NCI-H2227 (cell line): ENCODE measurements around the gene MICAL3.
"Not testable (repeated sequence)": the region's sequence is repeated elsewhere in the genome, so short reads cannot be mapped to it uniquely, and the experiment has no call there.

Experiments
- DNase-seq: peaks from one replicate; lab custom pipeline; 2025; ENCODE audit not compliant: unreplicated experiment; lab: John Stamatoyannopoulos, UW

Gene MICAL3

DNA sequence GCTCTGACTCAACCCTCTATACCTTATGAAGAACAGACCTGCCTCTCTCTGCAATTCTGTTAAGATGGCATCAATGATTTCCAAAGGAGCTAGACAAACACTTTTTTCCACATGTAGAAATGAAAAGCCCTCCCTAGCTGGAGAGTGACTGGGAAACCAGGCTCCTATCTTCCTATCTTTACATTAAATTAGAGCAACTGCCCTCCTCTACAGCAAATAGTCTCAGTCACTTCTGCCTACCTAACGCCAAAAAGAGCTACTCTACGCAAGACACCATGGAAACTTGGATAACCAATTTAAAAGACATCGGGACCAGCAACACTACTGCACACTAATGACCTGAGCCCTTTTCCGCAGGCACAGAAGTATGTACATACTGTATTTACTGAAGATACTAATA is 84.8 kb downstream of the MICAL3 start:
- DNase-seq = no peak

DNA sequence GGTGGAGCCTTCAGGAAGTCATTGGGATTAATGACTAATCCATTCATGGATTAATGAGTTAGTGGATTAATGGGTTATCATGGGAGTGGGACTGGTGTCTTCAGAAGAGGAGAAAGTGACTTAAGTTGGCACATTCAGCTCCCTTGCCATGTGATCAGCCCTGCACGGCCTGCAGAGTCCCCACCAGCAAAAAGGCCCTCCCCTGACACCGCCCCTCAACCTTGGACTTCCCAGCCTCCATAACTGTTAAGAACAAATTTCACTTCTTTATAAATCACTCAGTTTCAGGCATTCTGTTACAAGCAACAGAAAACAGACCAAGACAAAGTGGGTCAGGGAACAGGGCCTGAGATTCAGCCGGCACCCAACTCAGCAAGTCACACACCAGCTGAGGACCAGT is 85.3 kb downstream of the MICAL3 start:
- no peak for DNase-seq

GRCh38 chr22:17938484-17938924 is 85.9 kb downstream of the MICAL3 start:
- no peak for DNase-seq

GRCh38 chr22:17932457-17932856 is 91.9 kb downstream of the MICAL3 start:
- not testable (repeated sequence) for DNase-seq

DNA sequence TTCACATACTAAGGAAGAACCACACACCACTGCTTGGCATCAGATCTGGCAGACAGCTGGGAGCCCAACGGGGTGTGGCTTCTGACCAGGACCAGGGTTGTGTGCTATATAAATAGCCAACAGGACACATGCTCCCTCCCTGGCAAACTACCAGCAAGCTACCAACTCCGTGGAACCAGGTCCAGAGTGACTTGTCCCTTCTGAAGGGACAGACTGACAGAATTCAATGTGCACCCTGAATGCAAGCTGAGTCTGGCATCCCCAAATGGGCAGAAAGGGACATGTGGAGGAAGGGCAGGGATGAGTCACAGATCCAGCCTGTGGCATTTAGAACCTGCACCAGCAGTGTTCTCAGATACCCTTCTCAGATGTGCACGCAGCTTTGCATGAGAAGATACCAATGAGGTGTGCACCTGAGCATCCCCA is 92.9 kb downstream of the MICAL3 start:
- DNase-seq = no peak

- no peak for DNase-seq
Observed at GRCh38 chr22:17930455-17931313, 93.7 kb downstream of the MICAL3 start.

DNA sequence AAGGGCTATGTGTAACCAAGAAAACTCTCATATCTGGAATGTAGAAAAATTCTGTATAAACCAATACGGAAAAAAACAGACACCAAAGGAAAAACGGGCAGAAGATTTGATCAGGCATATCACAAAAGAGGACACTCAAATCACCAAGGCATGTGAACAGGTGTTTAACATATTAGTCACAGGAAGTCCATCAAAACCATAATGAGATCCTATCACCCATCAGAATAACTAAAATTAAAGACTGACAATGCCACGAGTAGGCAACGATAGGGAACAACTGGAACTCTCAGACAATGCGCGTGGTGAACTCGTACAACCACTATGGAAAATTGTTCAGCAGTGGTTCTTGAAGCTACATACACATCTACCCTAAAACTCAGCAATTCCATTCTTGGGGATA is 94.5 kb downstream of the MICAL3 start:
- DNase-seq = no peak

DNA sequence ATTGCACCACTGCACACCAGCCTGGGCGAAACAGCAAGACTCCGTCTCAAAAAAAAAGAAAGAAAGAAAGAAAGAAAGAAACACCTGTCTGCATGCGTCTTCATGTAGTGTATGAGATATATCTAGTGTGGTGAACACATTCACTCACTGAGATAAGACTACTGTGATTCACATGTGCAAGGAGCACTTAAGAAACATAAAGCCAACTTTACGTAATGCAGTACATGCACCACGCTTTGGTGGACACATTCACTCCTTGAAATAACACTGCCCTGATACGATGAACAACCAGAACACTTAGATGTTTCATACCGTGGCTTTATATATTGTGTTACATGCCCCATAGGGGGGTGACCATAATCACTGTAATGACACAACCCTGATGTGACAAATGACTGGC is 96.0 kb downstream of the MICAL3 start:
- no peak for DNase-seq

GRCh38 chr22:17927062-17927461 is 97.3 kb downstream of the MICAL3 start:
- no peak for DNase-seq

GRCh38 chr22:17926516-17926915 is 97.8 kb downstream of the MICAL3 start:
- no peak for DNase-seq

GRCh38 chr22:17925431-17925841 is 98.9 kb downstream of the MICAL3 start:
- DNase-seq = no peak

DNA sequence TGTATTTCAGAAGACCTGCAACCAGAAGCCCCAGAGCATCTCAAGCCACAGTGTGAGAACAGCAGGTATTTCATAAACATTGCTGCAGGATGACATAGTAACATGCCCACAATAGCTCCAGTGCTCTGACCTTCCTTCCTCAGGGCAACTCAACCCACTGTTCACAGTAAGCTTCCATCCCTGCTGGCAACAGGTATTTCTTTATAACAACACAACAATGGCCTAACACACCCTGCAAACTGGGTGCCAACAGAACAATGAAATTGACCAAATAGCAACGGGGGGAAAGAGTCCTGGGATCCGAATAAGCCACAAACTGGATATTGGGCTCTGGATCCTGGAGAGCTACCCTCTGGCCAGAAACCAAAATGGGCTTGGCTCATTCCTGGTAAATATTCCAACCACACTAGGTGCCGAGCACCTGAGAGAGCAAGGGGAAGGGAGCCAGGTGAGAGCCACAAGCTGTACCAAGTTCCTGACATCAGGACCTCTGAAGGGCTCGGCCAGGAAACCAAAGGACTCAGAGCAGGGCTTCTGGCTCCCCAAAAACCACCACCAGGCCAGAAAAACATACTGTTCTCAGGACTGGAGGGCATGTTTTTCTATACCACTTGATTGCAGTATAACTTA is 99.5 kb downstream of the MICAL3 start:
- no peak for DNase-seq

- no peak for DNase-seq
Observed at GRCh38 chr22:17924076-17924475, 100.3 kb downstream of the MICAL3 start.

DNA sequence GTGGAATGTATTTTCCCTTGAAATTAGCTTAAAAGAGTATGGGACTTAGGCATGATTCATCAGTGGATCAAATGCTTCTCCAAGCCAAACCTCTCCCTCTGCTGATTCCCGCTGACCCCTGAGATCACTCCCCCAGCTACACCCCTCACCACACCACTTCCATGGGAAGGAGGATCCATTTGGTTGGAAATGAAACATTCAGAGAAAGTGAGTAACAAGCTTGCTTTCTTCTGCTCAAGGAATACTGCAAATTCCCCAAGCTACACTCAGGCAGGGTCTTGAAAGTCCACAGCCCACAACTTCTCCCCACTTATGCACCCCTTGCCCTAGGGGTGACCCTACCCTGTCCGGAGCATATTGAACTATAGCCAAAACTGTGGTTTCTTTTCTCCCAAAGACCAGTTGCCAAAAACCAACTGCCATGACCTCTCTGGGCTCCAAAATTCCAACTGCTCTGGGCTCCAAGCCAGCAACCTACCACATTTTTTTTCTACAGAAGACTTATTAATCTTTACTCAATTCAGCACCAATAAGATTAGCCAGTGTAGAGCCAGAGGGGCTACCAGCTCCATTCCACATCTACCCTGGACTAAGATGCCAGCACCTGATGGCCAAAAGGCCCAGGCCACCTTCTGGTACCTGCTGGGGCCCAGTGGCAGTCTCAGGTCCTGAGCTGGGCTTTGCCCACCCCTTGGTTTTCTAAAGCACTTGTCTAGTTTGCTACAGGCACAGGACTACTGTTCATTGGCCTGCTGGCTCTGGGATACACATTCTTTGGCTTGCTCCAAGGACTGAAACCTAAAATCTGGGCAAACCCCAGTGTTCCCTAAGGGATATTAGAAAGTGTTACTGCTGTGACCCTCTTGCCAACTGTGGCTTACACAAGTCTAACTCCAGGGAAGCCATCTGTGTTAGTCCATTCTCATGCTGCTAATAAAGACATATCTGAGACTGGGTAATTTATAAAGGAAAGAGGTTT is 101.1 kb downstream of the MICAL3 start:
- no peak for DNase-seq

GRCh38 chr22:17921871-17922821 is 102.2 kb downstream of the MICAL3 start:
- no peak for DNase-seq

DNA sequence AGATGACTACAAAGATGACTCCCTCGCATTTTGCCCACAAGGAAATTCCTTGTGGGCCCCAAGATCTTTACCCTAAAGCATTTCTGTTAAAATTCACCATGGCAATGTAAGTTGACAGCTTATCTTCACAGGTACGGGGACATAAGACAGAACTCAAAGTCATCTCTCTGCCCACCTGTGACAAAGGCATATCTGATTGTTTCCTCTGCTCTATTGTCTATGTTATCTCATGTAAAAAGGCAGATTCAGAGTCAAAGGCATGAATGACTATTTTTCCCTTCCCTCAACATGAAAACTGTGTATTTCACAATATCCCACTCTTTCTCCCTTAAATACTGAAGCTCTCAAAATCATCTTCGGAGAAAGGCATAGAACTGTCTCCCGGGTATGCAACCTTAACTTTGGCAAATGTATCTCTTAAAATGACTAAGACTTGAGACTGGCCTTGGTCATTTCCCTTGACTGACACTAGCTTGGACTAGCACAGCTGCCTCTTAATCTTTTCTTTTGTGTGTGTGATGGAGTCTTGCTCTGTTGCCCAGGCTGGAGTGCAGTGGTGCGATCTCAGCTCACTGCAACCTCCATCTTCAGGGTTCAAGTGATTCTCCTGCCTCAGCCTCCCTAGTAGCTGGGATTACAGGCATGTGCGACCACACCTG is 103.2 kb downstream of the MICAL3 start:
- DNase-seq = no peak

- peak; percentile 43 for DNase-seq
Observed at GRCh38 chr22:17920145-17920605, 104.2 kb downstream of the MICAL3 start.

DNA sequence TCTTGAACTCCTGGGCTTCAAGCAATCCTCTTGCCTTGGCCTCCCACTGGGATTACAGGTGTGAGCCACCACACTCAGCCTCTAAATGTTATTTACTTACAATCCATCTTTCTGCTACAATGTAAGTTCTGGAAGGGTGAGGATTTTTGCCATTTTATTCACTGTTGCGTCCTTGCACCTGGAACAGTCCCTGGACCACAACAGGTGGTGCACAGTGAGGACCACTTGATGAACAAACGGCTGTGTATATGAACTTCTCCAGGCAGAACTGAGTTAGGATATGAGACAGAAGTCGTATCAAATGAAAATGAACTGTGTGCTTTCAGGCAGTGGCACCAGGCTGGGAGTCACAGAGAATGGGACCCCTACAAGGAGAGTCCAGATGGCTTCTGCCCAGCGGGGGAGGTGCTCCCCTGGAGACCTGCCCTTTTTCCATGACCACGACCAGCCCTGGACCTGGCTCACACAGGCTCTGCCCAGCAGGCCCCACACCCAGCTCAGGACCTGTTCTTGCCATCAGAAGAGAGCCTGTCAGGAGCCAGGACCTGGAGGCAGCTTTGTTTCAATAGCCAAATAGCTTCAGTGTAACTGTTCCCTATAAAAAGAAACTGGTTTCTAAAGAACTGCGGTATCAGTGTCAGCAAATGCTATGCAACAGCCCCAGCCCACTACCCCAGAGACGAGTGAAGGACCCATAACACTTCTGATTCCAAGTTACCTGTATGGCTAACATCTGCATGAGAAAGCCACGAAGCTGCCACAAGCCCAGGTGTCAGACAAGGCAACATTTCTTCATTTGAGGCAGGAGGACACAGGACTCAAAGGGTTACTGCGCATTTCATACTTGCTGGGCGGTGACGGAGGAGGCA is 104.9 kb downstream of the MICAL3 start:
- no peak for DNase-seq

GRCh38 chr22:17918840-17919239 is 105.5 kb downstream of the MICAL3 start:
- DNase-seq = no peak
